Measurements from ENCODE around the gene ADCY10. TPM values are rescaled to one million over a fixed set of nuclear protein-coding genes. Genes with fewer than 3 reads are reported as not detected.

The ADCY10 gene
- total and polyA plus RNA-seq, 2 experiments from 2014 or later, result not detected

DNA sequence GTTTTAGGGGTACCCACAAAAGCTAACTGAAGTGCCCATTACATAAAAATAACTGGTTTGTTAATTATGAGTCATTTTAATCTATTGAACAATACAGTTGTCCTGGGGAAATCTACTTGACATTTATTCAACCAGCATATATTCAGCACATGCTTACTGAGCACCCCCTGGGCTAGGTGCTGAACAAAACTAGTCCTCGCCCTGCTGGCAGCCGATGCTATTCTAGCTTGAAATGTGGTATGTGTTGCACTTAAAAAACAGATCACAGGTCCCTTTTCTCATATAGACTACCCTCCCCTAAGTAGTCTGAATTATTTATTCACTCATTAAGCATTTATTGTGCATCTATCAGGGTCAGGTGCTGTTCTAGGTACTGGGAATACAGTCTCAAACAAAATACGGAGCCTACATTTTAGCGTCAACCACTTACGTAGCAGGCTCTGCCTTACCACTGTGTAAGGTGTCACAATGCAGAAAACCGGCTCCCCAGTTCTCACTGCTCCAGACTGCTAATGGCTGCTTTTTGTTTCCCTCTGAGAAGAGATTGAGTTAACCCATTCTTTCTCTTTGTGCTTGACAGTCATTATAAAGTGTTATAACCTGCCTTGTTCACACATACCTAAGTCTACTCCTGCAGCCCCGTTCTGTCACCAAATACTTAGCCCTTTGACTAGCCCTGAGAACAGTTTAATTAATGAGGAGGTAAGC, 57.1 kb downstream of the ADCY10 start:
- no peaks in the 10 kb centered on the region for H3K79me2 ChIP-seq (replicated peaks; ENCODE audit: insufficient read depth)

More for the DNA sequence above, 57.1 kb downstream of the ADCY10 start:
- peaks cover 12% of the 10 kb centered on the region for H3K36me3 Mint-ChIP-seq (ENCODE audit: low read depth)
- DNase-seq (ENCODE audit: low spot score), result peak; percentile 47
- peaks cover 16% of the 10 kb centered on the region; the same call in 2 of the 3 replicates for H3K9me3 Mint-ChIP-seq
- Histone ChIP-seq H3K27ac (ENCODE audit: low read depth) (0 out of 2 replicates have a peak overlapping the region, but pooled peaks have one; percentile 5), H2AFZ (peak overlapping the region; percentile 11; the same call in 1 of the 2 replicates), H3K4me1 (ENCODE audit: insufficient read depth) (peaks cover 33% of the 10 kb centered on the region), H3K9me2 (ENCODE audit: insufficient read depth) (0 out of 2 replicates have a peak, but pooled peaks cover 3% of the 10 kb centered on the region), H3K36me3 (ENCODE audit: insufficient read depth) (no peaks in the 10 kb centered on the region), H3K27me3 (ENCODE audit: insufficient read depth) (no peaks in the 10 kb centered on the region), H4K20me1 (replicated peaks; ENCODE audit: insufficient read depth) (no peaks in the 10 kb centered on the region), H3F3A (replicated peaks; ENCODE audit: low read depth) (no peaks in the 10 kb centered on the region), H3K4me3 (no peak overlapping the region), H3K4me2 (peak overlapping the region; percentile 46; the same call in 1 of the 2 replicates)
- peak; percentile 82 for ATAC-seq
- peaks cover 39% of the 10 kb centered on the region for H3K4me1 Mint-ChIP-seq
- peaks cover 8% of the 10 kb centered on the region for H3K27me3 Mint-ChIP-seq (ENCODE audit: insufficient read depth, low read depth, poor library complexity)
- H3K4me3 Mint-ChIP-seq, result no peak overlapping the region
- TF ChIP-seq, protein P1, sequence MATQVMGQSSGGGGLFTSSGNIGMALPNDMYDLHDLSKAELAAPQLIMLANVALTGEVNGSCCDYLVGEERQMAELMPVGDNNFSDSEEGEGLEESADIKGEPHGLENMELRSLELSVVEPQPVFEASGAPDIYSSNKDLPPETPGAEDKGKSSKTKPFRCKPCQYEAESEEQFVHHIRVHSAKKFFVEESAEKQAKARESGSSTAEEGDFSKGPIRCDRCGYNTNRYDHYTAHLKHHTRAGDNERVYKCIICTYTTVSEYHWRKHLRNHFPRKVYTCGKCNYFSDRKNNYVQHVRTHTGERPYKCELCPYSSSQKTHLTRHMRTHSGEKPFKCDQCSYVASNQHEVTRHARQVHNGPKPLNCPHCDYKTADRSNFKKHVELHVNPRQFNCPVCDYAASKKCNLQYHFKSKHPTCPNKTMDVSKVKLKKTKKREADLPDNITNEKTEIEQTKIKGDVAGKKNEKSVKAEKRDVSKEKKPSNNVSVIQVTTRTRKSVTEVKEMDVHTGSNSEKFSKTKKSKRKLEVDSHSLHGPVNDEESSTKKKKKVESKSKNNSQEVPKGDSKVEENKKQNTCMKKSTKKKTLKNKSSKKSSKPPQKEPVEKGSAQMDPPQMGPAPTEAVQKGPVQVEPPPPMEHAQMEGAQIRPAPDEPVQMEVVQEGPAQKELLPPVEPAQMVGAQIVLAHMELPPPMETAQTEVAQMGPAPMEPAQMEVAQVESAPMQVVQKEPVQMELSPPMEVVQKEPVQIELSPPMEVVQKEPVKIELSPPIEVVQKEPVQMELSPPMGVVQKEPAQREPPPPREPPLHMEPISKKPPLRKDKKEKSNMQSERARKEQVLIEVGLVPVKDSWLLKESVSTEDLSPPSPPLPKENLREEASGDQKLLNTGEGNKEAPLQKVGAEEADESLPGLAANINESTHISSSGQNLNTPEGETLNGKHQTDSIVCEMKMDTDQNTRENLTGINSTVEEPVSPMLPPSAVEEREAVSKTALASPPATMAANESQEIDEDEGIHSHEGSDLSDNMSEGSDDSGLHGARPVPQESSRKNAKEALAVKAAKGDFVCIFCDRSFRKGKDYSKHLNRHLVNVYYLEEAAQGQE (IDR thresholded peaks at IDR 0.05; ENCODE audit: unreplicated experiment), result no peak
- TF ChIP-seq ZNF331 (CRISPR knock-in tag; IDR thresholded peaks at IDR 0.05; ENCODE audit: low read depth) (no peak), POLR2AphosphoS5 (IDR thresholded peaks at IDR 0.05; ENCODE audit: low read depth) (no peak), EZH2phosphoT487 (IDR thresholded peaks at IDR 0.05; ENCODE audit: unreplicated experiment) (no peak), CREB1 (CRISPR knock-in tag; IDR thresholded peaks at IDR 0.05; ENCODE audit: low read depth) (no peak)
- TF ChIP-seq, protein P2, sequence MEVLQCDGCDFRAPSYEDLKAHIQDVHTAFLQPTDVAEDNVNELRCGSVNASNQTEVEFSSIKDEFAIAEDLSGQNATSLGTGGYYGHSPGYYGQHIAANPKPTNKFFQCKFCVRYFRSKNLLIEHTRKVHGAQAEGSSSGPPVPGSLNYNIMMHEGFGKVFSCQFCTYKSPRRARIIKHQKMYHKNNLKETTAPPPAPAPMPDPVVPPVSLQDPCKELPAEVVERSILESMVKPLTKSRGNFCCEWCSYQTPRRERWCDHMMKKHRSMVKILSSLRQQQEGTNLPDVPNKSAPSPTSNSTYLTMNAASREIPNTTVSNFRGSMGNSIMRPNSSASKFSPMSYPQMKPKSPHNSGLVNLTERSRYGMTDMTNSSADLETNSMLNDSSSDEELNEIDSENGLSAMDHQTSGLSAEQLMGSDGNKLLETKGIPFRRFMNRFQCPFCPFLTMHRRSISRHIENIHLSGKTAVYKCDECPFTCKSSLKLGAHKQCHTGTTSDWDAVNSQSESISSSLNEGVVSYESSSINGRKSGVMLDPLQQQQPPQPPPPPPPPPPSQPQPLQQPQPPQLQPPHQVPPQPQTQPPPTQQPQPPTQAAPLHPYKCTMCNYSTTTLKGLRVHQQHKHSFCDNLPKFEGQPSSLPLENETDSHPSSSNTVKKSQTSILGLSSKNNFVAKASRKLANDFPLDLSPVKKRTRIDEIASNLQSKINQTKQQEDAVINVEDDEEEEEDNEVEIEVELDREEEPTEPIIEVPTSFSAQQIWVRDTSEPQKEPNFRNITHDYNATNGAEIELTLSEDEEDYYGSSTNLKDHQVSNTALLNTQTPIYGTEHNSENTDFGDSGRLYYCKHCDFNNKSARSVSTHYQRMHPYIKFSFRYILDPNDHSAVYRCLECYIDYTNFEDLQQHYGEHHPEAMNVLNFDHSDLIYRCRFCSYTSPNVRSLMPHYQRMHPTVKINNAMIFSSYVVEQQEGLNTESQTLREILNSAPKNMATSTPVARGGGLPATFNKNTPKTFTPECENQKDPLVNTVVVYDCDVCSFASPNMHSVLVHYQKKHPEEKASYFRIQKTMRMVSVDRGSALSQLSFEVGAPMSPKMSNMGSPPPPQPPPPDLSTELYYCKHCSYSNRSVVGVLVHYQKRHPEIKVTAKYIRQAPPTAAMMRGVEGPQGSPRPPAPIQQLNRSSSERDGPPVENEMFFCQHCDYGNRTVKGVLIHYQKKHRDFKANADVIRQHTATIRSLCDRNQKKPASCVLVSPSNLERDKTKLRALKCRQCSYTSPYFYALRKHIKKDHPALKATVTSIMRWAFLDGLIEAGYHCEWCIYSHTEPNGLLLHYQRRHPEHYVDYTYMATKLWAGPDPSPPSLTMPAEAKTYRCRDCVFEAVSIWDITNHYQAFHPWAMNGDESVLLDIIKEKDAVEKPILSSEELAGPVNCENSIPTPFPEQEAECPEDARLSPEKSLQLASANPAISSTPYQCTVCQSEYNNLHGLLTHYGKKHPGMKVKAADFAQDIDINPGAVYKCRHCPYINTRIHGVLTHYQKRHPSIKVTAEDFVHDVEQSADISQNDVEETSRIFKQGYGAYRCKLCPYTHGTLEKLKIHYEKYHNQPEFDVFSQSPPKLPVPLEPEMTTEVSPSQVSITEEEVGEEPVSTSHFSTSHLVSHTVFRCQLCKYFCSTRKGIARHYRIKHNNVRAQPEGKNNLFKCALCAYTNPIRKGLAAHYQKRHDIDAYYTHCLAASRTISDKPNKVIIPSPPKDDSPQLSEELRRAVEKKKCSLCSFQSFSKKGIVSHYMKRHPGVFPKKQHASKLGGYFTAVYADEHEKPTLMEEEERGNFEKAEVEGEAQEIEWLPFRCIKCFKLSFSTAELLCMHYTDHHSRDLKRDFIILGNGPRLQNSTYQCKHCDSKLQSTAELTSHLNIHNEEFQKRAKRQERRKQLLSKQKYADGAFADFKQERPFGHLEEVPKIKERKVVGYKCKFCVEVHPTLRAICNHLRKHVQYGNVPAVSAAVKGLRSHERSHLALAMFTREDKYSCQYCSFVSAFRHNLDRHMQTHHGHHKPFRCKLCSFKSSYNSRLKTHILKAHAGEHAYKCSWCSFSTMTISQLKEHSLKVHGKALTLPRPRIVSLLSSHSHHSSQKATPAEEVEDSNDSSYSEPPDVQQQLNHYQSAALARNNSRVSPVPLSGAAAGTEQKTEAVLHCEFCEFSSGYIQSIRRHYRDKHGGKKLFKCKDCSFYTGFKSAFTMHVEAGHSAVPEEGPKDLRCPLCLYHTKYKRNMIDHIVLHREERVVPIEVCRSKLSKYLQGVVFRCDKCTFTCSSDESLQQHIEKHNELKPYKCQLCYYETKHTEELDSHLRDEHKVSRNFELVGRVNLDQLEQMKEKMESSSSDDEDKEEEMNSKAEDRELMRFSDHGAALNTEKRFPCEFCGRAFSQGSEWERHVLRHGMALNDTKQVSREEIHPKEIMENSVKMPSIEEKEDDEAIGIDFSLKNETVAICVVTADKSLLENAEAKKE (CRISPR knock-in tag; IDR thresholded peaks at IDR 0.05), result no peak
- H3K27ac Mint-ChIP-seq, result no peak overlapping the region

All from GM23338 (cell line).